SW480 (cell line): ENCODE measurements around the gene ING1.
"Not testable (repeated sequence)": the region's sequence is repeated elsewhere in the genome, so short reads cannot be mapped to it uniquely, and the experiment has no call there.

Source experiments
- DNase-seq: peaks from one replicate; pipeline ENCODE4 v3.0.0-alpha.2; 2016; ENCODE audit warnings: low spot score

Gene ING1

GRCh38 chr13:110715395-110716246 is 2.1 kb downstream of the ING1 start:
- peak; percentile 100 for DNase-seq

GRCh38 chr13:110716247-110716515 is 2.7 kb downstream of the ING1 start:
- peak; percentile 44 for DNase-seq

GRCh38 chr13:110719036-110719710 is 5.7 kb downstream of the ING1 start:
- no peak for DNase-seq

GRCh38 chr13:110722971-110723370 is 9.5 kb downstream of the ING1 start:
- no peak for DNase-seq

GRCh38 chr13:110723598-110723997 is 10.1 kb downstream of the ING1 start:
- DNase-seq = no peak

GRCh38 chr13:110726153-110726552 is 12.7 kb downstream of the ING1 start:
- not testable (repeated sequence) for DNase-seq

GRCh38 chr13:110726726-110727125 is 13.2 kb downstream of the ING1 start:
- no peak for DNase-seq

GRCh38 chr13:110731072-110731471 is 17.6 kb downstream of the ING1 start:
- no peak for DNase-seq

GRCh38 chr13:110734561-110734960 is 21.1 kb downstream of the ING1 start:
- DNase-seq = no peak

- no peak for DNase-seq
Measured at GRCh38 chr13:110737555-110737954, 24.1 kb downstream of the ING1 start.

- no peak for DNase-seq
Measured at GRCh38 chr13:110743687-110744086, 30.2 kb downstream of the ING1 start.

- no peak for DNase-seq
Measured at GRCh38 chr13:110746438-110746837, 32.9 kb downstream of the ING1 start.

- no peak for DNase-seq
Measured at GRCh38 chr13:110748271-110748670, 34.8 kb downstream of the ING1 start.

GRCh38 chr13:110756219-110756631 is 42.7 kb downstream of the ING1 start:
- no peak for DNase-seq

GRCh38 chr13:110757296-110757695 is 43.8 kb downstream of the ING1 start:
- no peak for DNase-seq

GRCh38 chr13:110758195-110758805 is 44.8 kb downstream of the ING1 start:
- no peak for DNase-seq

- DNase-seq = no peak
Measured at GRCh38 chr13:110759710-110760109, 46.2 kb downstream of the ING1 start.

- DNase-seq = no peak
Measured at GRCh38 chr13:110760611-110761010, 47.1 kb downstream of the ING1 start.

- DNase-seq = no peak
Measured at GRCh38 chr13:110766671-110767430, 53.4 kb downstream of the ING1 start.

GRCh38 chr13:110767476-110767875 is 54.0 kb downstream of the ING1 start:
- no peak for DNase-seq

- DNase-seq = no peak
Measured at GRCh38 chr13:110769097-110769496, 55.6 kb downstream of the ING1 start.

GRCh38 chr13:110770678-110771077 is 57.2 kb downstream of the ING1 start:
- no peak for DNase-seq

GRCh38 chr13:110771194-110771593 is 57.7 kb downstream of the ING1 start:
- DNase-seq = no peak
